ENCODE data around the gene GATM.

The GATM gene

GRCh38 chr15:45378149-45378912 is at the start of gene GATM:
Gene GATM, minus strand, starts transcription at chr15:45378544. Its CDS starts 91 bp downstream, at chr15:45378453.
- DNase-seq (ENCODE audit: low spot score), result no peak

GRCh38 chr15:45427085-45427484 is 48.7 kb upstream of the GATM start:
- DNase-seq (ENCODE audit: low spot score), result no peak

GRCh38 chr15:45425135-45425534 is 46.8 kb upstream of the GATM start:
- DNase-seq (ENCODE audit: low spot score), result no peak

- no peak for DNase-seq (ENCODE audit: low spot score)
Observed at GRCh38 chr15:45424429-45424828, 46.1 kb upstream of the GATM start.

GRCh38 chr15:45417303-45417950 is 39.1 kb upstream of the GATM start:
- DNase-seq (ENCODE audit: low spot score), result no peak

GRCh38 chr15:45414215-45414885 is 36.0 kb upstream of the GATM start:
- no peak for DNase-seq (ENCODE audit: low spot score)

- no peak for DNase-seq (ENCODE audit: low spot score)
Observed at GRCh38 chr15:45409596-45409995, 31.3 kb upstream of the GATM start.

GRCh38 chr15:45407786-45408185 is 29.4 kb upstream of the GATM start:
- DNase-seq (ENCODE audit: low spot score), result no peak

GRCh38 chr15:45402955-45403877 is 24.9 kb upstream of the GATM start:
- peak; percentile 47 for DNase-seq (ENCODE audit: low spot score)

- DNase-seq (ENCODE audit: low spot score), result peak; percentile 99
Observed at GRCh38 chr15:45402162-45402954, 24.0 kb upstream of the GATM start.

GRCh38 chr15:45401665-45402161 is 23.4 kb upstream of the GATM start:
- no peak for DNase-seq (ENCODE audit: low spot score)

- peak; percentile 78 for DNase-seq (ENCODE audit: low spot score)
Observed at GRCh38 chr15:45399381-45400212, 21.3 kb upstream of the GATM start.

GRCh38 chr15:45397116-45397665 is 18.8 kb upstream of the GATM start:
- DNase-seq (ENCODE audit: low spot score), result no peak

GRCh38 chr15:45395943-45396342 is 17.6 kb upstream of the GATM start:
- DNase-seq (ENCODE audit: low spot score), result no peak

- no peak for DNase-seq (ENCODE audit: low spot score)
Observed at GRCh38 chr15:45394681-45395080, 16.3 kb upstream of the GATM start.

GRCh38 chr15:45393851-45394250 is 15.5 kb upstream of the GATM start:
- DNase-seq (ENCODE audit: low spot score), result peak; percentile 44

- DNase-seq (ENCODE audit: low spot score), result no peak
Observed at GRCh38 chr15:45392584-45392855, 14.2 kb upstream of the GATM start.

GRCh38 chr15:45391746-45392583 is 13.6 kb upstream of the GATM start:
- DNase-seq (ENCODE audit: low spot score), result peak; percentile 74

- DNase-seq (ENCODE audit: low spot score), result no peak
Observed at GRCh38 chr15:45389351-45389750, 11.0 kb upstream of the GATM start.

All from NAMALWA (cell line).